Small intestine (tissue), 7 donors: ENCODE data around the gene LHFPL2. TPM values are rescaled to one million over a fixed set of nuclear protein-coding genes. Genes with fewer than 3 reads are reported as not detected.

ENCODE experiments used
- DNase-seq, 2 donors: peaks; one replicate each; pipeline versions ENCODE4 v3.0.0 to v3.0.0-alpha.2; 2013
- FAIRE-seq: peaks from 2 replicates; lab custom pipeline; 2012; peaks lifted over from hg19 to GRCh38; lab: Jason Lieb, UNC
- H3K27ac ChIP-seq, 3 donors: one replicate each; pipeline ENCODE4 v1.5.1; 2013; ENCODE audit warnings: low read length in 2 of 3, mild to moderate bottlenecking in 2 of 3, control low read depth in 1 of 3, inconsistent platforms in 1 of 3, low read depth in 1 of 3, moderate library complexity in 1 of 3
- H3K27me3 ChIP-seq, 3 donors: one replicate each; pipeline ENCODE4 v1.6.1; 2013; ENCODE audit warnings: low read length in 3 of 3, inconsistent platforms in 1 of 3; ENCODE audit not compliant: control insufficient read depth in 3 of 3, insufficient read depth in 3 of 3
- H3K36me3 ChIP-seq, 3 donors: one replicate each; pipeline ENCODE4 v1.6.1; 2013; ENCODE audit warnings: low read length in 3 of 3, inconsistent platforms in 1 of 3, low read depth in 1 of 3, mild to moderate bottlenecking in 1 of 3, moderate library complexity in 1 of 3; ENCODE audit not compliant: control insufficient read depth in 3 of 3, insufficient read depth in 2 of 3
- H3K4me1 ChIP-seq, 3 donors: one replicate each; pipeline ENCODE4 v1.6.1; 2013; ENCODE audit warnings: low read length in 2 of 3, inconsistent platforms in 1 of 3, low read depth in 1 of 3, mild to moderate bottlenecking in 1 of 3, moderate library complexity in 1 of 3; ENCODE audit not compliant: control insufficient read depth in 3 of 3, insufficient read depth in 2 of 3
- H3K4me3 ChIP-seq, 3 donors: one replicate each; pipeline ENCODE4 v1.5.1; 2013; ENCODE audit warnings: low read length in 3 of 3, control low read depth in 1 of 3, inconsistent platforms in 1 of 3, low read depth in 1 of 3, mild to moderate bottlenecking in 1 of 3, moderate library complexity in 1 of 3
- H3K9me3 ChIP-seq, 2 donors: one replicate each; pipeline ENCODE4 v1.6.1; 2013; ENCODE audit warnings: low read depth in 1 of 2, low read length in 1 of 2; ENCODE audit not compliant: control insufficient read depth in 2 of 2, insufficient read depth in 1 of 2
- WGBS, 3 donors: extraction: QIAGEN DNeasy Blood & Tissue Kit; methylation state at CpG; one replicate each; pipeline ENCODE4 v1.1.7; 2013; 5-methylcytosine and 5-hydroxymethylcytosine counted together
- polyA plus RNA-seq, 4 donors: library from polyadenylated mRNA; stranded (reverse) in 3 of 4; unstranded in 1 of 4; fragments of 200-250 nt in 3 of 4; fragments of 120-200 nt in 1 of 4; gene quantifications; one replicate each; pipeline versions ENCODE4 v1.2.1 to v1.2.3, GENCODE V29; 2013
- donor health status: healthy with polysubstance abuse.
- donor health status: control.
- donor health status: control.
- donor health status: Bipolar disorder and iron deficiency.
- donor health status: healthy.

Gene LHFPL2
- polyA plus RNA-seq, 4 donors: 8.9 to 38.3 (median 13.0) TPM

GRCh38 chr5:78644129-78644528 is 4.4 kb downstream of the LHFPL2 start:
- H3K4me3 ChIP-seq: no peak overlapping the region
- H3K9me3 ChIP-seq: no peaks in the 10 kb centered on the region
- WGBS, 3 donors: 94 to 96% (median 95%) methylated on average over 3 of the region's 3 CpGs
- FAIRE-seq: no peak
- no peaks in the 10 kb centered on the region for H3K27me3 ChIP-seq
- peaks cover 7 to 48% (median 21%) of the 10 kb centered on the region in 3 donors for H3K4me1 ChIP-seq
- H3K36me3 ChIP-seq: peaks cover 0 to 15% (median 1%) of the 10 kb centered on the region in 3 donors
- no peak for DNase-seq
- no peak overlapping the region for H3K27ac ChIP-seq

- no peak overlapping the region for H3K4me3 ChIP-seq
- no peaks in the 10 kb centered on the region for H3K9me3 ChIP-seq
- H3K27me3 ChIP-seq: no peaks in the 10 kb centered on the region
- FAIRE-seq: no peak
- H3K36me3 ChIP-seq: peaks cover 0 to 15% (median 1%) of the 10 kb centered on the region in 3 donors
- peak overlapping the region in 1 of 3 donors; percentile 2 for H3K27ac ChIP-seq
- peak in 1 of 2 donors; percentile 37 for DNase-seq
- H3K4me1 ChIP-seq: peaks cover 12 to 62% (median 25%) of the 10 kb centered on the region in 3 donors
- 83 to 97% (median 88%) methylated on average over 1 of the region's 1 CpG for WGBS, 3 donors
Observed at GRCh38 chr5:78642701-78643100, 5.9 kb downstream of the LHFPL2 start.

DNA sequence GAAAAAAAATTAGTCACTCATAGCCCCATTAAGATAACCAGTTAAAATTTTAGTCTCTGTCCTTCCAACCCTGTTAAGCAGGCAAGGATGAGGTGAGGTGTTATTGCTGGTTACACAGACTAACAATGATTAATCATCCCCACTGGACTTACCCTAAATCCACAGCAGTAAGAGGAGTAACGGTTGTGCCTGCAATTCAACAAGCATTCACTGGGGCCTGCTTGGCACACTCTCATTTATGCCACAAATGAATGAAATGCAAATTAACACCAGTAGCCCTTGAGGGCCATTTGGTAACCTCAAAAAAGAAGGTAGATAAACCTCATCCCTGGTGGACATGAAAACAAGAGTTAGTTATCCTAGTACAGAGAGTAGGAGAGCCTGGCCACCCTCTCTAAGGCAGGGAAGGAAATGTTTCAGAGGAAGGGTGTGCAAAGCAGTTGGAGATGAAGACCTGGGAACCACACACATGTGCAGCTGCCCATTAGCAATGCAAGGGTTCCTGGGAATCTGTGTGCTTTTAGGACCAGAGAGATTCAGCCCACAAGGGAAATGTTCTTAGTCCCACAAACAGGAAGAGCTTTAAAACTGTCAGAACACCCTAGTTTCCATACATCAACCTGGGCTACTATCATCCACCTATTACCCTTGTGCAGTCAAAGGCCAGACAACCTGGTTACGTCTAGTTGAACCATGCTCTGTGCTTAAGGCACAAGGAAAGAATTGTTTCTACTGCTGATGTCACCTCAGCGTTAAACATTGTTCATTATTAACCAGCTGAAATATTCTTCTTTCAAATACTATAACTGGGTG is 7.7 kb downstream of the LHFPL2 start:
- WGBS, 3 donors: 24 to 64% (median 46%) methylated on average over 3 of the region's 3 CpGs
- DNase-seq (peak; percentile 83 to 86), FAIRE-seq (no peak)
- H3K4me3 ChIP-seq: no peak overlapping the region
- no peaks in the 10 kb centered on the region for H3K9me3 ChIP-seq
- H3K4me1 ChIP-seq: peaks cover 13 to 61% (median 26%) of the 10 kb centered on the region in 3 donors
- peak overlapping the region; percentile 25 to 92 (median 52) for H3K27ac ChIP-seq
- H3K36me3 ChIP-seq: peaks cover 0 to 13% (median 1%) of the 10 kb centered on the region in 3 donors
- H3K27me3 ChIP-seq: no peaks in the 10 kb centered on the region

GRCh38 chr5:78639791-78640190 is 8.8 kb downstream of the LHFPL2 start:
- peaks cover 13 to 57% (median 24%) of the 10 kb centered on the region in 3 donors for H3K4me1 ChIP-seq
- H3K27me3 ChIP-seq: no peaks in the 10 kb centered on the region
- H3K36me3 ChIP-seq: peaks cover 0 to 7% (median 1%) of the 10 kb centered on the region in 3 donors
- WGBS, 3 donors: 70 to 74% (median 73%) methylated on average over 2 of the region's 2 CpGs
- FAIRE-seq: no peak
- no peaks in the 10 kb centered on the region for H3K9me3 ChIP-seq
- H3K4me3 ChIP-seq: no peak overlapping the region
- DNase-seq: no peak
- peak overlapping the region in 2 of 3 donors; percentile 28 to 92 for H3K27ac ChIP-seq

GRCh38 chr5:78638973-78639669 is 9.5 kb downstream of the LHFPL2 start:
- Histone ChIP-seq H3K36me3 (peaks cover 0 to 11% (median 1%) of the 10 kb centered on the region in 3 donors), H3K27me3 (no peaks in the 10 kb centered on the region), H3K4me3 (no peak overlapping the region), H3K9me3 (no peaks in the 10 kb centered on the region), H3K27ac (peak overlapping the region; percentile 47 to 72 (median 65)), H3K4me1 (peaks cover 13 to 64% (median 24%) of the 10 kb centered on the region in 3 donors)
- DNase-seq: no peak
- no peak for FAIRE-seq
- WGBS, 3 donors: 80 to 91% (median 90%) methylated on average over 4 of the region's 4 CpGs

DNA sequence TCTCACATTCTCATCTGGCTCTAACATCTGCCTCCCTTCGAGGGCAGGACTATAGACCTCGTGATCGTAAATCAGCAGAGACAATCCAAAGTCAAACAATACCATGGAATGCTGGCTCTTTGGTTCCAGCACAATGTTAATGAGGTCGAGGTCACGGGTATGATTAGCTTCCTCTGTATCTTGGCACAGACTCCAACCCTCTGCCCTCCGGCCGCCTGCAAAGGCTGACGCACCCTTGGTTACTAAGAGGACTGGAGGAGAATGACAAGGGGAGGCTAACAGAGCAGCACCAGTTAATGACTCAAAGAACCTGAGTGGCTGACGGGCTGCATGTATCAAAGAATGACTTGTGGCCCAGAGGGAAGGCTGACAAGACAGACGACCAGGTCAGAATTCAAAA is 10.1 kb downstream of the LHFPL2 start:
- no peak for FAIRE-seq
- Histone ChIP-seq H3K4me3 (no peak overlapping the region), H3K27ac (peak overlapping the region; percentile 3 to 65 (median 42)), H3K9me3 (no peaks in the 10 kb centered on the region), H3K36me3 (peaks cover 0 to 14% (median 1%) of the 10 kb centered on the region in 3 donors), H3K27me3 (no peaks in the 10 kb centered on the region), H3K4me1 (peaks cover 13 to 70% (median 24%) of the 10 kb centered on the region in 3 donors)
- WGBS, 3 donors: 10 to 36% (median 24%) methylated on average over 10 of the region's 10 CpGs
- DNase-seq: peak; percentile 93 to 96

GRCh38 chr5:78637468-78637867 is 11.1 kb downstream of the LHFPL2 start:
- FAIRE-seq (no peak), DNase-seq (no peak)
- 91 to 92% (median 92%) methylated on average over 5 of the region's 5 CpGs for WGBS, 3 donors
- Histone ChIP-seq H3K27me3 (no peaks in the 10 kb centered on the region), H3K27ac (peak overlapping the region; percentile 25 to 65 (median 25)), H3K9me3 (no peaks in the 10 kb centered on the region), H3K4me3 (no peak overlapping the region), H3K36me3 (peaks cover 0 to 19% (median 1%) of the 10 kb centered on the region in 3 donors), H3K4me1 (peaks cover 13 to 69% (median 19%) of the 10 kb centered on the region in 3 donors)

DNA sequence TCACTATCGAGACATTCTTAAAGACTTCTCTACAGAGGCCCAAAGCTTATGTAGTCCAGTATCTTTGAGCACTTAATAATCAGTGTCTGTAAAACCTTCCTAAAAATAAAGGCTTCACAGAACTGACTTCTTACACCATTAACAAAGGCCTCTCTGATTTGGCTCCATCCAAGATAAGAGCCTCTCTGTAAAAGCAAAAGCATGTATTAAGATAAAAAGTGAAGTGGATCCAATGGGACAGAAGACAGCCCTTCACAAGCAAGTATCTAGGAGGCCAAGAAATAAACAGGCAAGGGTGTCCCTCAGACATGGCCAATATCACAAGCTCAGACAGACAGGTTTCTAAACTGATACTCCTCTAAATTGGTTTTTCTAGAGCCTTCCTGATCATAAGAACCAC is 11.9 kb downstream of the LHFPL2 start:
- H3K27ac ChIP-seq: no peak overlapping the region
- H3K4me3 ChIP-seq: no peak overlapping the region
- H3K27me3 ChIP-seq: no peaks in the 10 kb centered on the region
- 92 to 97% (median 94%) methylated on average over 1 of the region's 1 CpG for WGBS, 3 donors
- peaks cover under 1 to 24% (median 2%) of the 10 kb centered on the region in 3 donors for H3K36me3 ChIP-seq
- DNase-seq (no peak), FAIRE-seq (no peak)
- no peaks in the 10 kb centered on the region for H3K9me3 ChIP-seq
- peaks cover 13 to 62% (median 16%) of the 10 kb centered on the region in 3 donors for H3K4me1 ChIP-seq
